ENCODE results near the gene SF3A1.

The SF3A1 gene

GRCh38 chr22:30305519-30305905 lies 51.2 kb downstream of the SF3A1 start:
- DNase-seq (ENCODE audit: low read depth in 3 of 3), result peak in 1 of 3 experiments; percentile 37

GRCh38 chr22:30304495-30305244 lies 52.0 kb downstream of the SF3A1 start:
- DNase-seq (ENCODE audit: low read depth in 3 of 3), result no peak

GRCh38 chr22:30302810-30303138 lies 53.9 kb downstream of the SF3A1 start:
- no peak for DNase-seq (ENCODE audit: low read depth in 3 of 3)

GRCh38 chr22:30301995-30302809 lies 54.5 kb downstream of the SF3A1 start:
- no peak for DNase-seq (ENCODE audit: low read depth in 3 of 3)

GRCh38 chr22:30299322-30299721 lies 57.4 kb downstream of the SF3A1 start:
- no peak for DNase-seq (ENCODE audit: low read depth in 3 of 3)

GRCh38 chr22:30297991-30298701 lies 58.5 kb downstream of the SF3A1 start:
- no peak for DNase-seq (ENCODE audit: low read depth in 3 of 3)

- DNase-seq (ENCODE audit: low read depth in 3 of 3), result no peak
Observed at GRCh38 chr22:30297276-30297990, 59.3 kb downstream of the SF3A1 start.

- DNase-seq (ENCODE audit: low read depth in 3 of 3), result no peak
Observed at GRCh38 chr22:30296833-30297232, 59.9 kb downstream of the SF3A1 start.

GRCh38 chr22:30296324-30296723 lies 60.4 kb downstream of the SF3A1 start:
- DNase-seq (ENCODE audit: low read depth in 3 of 3), result no peak

GRCh38 chr22:30295576-30295975 lies 61.1 kb downstream of the SF3A1 start:
- DNase-seq (ENCODE audit: low read depth in 3 of 3), result no peak

GRCh38 chr22:30294830-30295229 lies 61.9 kb downstream of the SF3A1 start:
- DNase-seq (ENCODE audit: low read depth in 3 of 3), result no peak

- DNase-seq (ENCODE audit: low read depth in 3 of 3), result no peak
Observed at GRCh38 chr22:30294066-30294465, 62.6 kb downstream of the SF3A1 start.

- no peak for DNase-seq (ENCODE audit: low read depth in 3 of 3)
Observed at GRCh38 chr22:30293026-30293425, 63.7 kb downstream of the SF3A1 start.

- DNase-seq (ENCODE audit: low read depth in 3 of 3), result no peak
Observed at GRCh38 chr22:30292069-30292970, 64.4 kb downstream of the SF3A1 start.

GRCh38 chr22:30291058-30291892 lies 65.4 kb downstream of the SF3A1 start:
- no peak for DNase-seq (ENCODE audit: low read depth in 3 of 3)

- no peak for DNase-seq (ENCODE audit: low read depth in 3 of 3)
Observed at GRCh38 chr22:30290342-30291057, 66.2 kb downstream of the SF3A1 start.

- no peak for DNase-seq (ENCODE audit: low read depth in 3 of 3)
Observed at GRCh38 chr22:30289980-30290313, 66.7 kb downstream of the SF3A1 start.

- peak; percentile 80 to 94 (median 85) for DNase-seq (ENCODE audit: low read depth in 3 of 3)
Observed at GRCh38 chr22:30289141-30289979, 67.3 kb downstream of the SF3A1 start, which contains the start of gene CASTOR1. TSS of gene CASTOR1 (minus strand) at chr22:30289505. CDS start at chr22:30289497, 8 bp downstream.

All from stimulated activated CD4-positive, alpha-beta T cell treated with anti-CD3 and anti-CD28 coated beads, TNF-alpha, amount 100 ng/mL, for 24 hours (primary cell).